D721Med (cell line): ENCODE data around the gene ZSCAN29.
A peak's percentile ranks its signal among the peaks of the same experiment; 100 is the strongest.

ENCODE experiments used
- DNase-seq: peaks from one replicate; pipeline ENCODE4 v3.0.0; 2011; ENCODE audit warnings: low spot score; ENCODE audit not compliant: insufficient read length
- FAIRE-seq: peaks from 2 replicates; lab custom pipeline; 2011; peaks lifted over from hg19 to GRCh38; lab: Jason Lieb, UNC
- TF ChIP-seq, protein P1 (sequence below): IDR thresholded peaks from 2 replicates; pipeline ENCODE4 v1.5.1; 2012; ENCODE audit warnings: mild to moderate bottlenecking, control low read depth; ENCODE audit not compliant: insufficient read depth; ENCODE audit errors: missing control alignments

The ZSCAN29 gene

DNA sequence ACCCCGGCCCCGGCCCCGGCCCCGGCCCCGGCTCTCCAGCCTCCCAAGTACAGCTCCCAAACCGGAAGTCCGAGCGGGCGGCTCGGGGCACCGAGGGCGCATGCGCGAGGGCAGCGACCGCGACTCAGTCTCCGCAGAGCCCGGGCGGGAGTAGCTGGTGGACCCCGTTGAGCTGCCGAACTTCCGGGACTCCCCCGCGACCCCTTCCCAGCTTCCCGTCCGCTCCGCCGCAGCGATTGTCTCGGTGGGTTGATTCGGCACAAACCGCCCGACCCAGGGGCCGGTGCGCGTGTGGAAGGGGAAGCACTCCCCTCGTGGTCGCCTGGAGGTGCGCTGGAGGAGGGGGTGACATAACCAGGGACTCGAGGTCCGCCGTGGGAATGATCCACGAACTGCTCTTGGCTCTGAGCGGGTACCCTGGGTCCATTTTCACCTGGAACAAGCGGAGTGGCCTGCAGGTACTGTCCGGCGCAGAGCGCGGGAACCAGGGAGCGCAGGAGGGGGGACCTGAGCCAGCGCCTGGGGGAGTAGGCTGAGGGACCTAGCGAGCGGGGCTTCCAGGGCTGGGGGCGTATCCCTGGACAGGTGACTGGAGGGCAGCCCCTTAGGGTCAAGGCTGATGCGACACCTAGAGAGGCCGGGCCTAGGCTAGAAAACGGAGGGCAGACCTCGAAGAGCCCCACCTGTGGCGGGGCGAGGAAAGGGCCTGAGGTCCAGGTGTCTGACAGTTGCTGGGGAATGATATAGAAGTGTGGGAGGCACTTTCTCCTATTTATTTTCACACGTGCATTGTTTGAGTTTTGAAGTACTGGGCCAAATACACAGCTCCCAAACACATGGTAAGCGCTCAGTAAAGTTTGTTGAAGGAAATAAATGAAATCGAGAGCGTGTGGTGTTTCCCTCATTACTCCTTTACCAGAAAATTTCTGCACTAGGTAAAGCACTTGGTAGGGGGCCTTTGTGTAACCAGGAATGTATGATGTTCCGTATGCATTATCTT lies at the start of gene ZSCAN29, which contains the start of gene TUBGCP4:
ZSCAN29 (minus strand) TSS at position 69 of the 1,000 bp plus-strand sequence. CDS start 1,130 bp downstream, outside the sequence.
TUBGCP4 (plus strand) TSS at position 127 of the 1,000 bp plus-strand sequence; CDS start at position 381, 254 bp downstream.
- FAIRE-seq: no peak
- TF ChIP-seq, protein P1, sequence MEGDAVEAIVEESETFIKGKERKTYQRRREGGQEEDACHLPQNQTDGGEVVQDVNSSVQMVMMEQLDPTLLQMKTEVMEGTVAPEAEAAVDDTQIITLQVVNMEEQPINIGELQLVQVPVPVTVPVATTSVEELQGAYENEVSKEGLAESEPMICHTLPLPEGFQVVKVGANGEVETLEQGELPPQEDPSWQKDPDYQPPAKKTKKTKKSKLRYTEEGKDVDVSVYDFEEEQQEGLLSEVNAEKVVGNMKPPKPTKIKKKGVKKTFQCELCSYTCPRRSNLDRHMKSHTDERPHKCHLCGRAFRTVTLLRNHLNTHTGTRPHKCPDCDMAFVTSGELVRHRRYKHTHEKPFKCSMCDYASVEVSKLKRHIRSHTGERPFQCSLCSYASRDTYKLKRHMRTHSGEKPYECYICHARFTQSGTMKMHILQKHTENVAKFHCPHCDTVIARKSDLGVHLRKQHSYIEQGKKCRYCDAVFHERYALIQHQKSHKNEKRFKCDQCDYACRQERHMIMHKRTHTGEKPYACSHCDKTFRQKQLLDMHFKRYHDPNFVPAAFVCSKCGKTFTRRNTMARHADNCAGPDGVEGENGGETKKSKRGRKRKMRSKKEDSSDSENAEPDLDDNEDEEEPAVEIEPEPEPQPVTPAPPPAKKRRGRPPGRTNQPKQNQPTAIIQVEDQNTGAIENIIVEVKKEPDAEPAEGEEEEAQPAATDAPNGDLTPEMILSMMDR: peak; percentile 10
- peak; percentile 93 for DNase-seq

DNA sequence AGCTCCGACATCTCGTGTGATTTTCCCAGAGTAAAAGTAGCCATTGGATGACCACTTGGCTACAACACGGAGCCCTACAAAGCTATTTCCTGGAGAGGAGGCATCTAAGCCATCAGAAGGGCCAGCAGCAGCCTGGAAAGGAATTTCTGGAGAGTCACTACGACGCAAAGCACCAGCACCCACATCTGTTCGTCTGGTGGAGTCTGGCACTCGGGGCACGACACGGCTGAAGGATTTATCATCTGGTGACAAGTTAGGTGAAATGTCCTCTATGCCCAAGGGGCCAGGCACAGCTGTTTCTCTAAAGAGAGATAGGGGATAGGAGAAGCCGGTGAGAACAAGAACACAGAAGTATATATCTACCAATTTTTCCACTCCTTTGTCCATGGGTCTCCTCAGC lies 49.6 kb upstream of the ZSCAN29 start:
- FAIRE-seq (no peak), DNase-seq (no peak)
- TF ChIP-seq, protein P1: no peak

DNA sequence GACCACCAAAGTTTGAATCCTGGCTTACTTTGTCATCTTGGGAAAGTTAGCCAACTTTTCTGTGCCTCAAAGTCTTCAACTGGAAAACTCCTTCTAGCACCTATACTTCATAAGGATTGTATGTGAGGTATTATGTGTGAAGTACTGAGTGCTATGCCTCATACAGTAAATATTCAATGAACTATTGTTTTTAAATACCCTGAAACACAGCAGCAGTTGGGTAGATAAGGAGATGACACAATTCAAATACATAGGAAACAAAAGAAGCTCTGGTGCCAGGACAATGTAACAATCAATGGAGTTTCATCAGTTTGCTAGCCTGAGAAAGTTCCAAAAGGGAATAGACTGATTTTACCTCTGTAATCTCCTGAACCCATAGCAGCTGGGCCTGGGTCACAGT lies 43.4 kb upstream of the ZSCAN29 start:
- no peak for FAIRE-seq

DNA sequence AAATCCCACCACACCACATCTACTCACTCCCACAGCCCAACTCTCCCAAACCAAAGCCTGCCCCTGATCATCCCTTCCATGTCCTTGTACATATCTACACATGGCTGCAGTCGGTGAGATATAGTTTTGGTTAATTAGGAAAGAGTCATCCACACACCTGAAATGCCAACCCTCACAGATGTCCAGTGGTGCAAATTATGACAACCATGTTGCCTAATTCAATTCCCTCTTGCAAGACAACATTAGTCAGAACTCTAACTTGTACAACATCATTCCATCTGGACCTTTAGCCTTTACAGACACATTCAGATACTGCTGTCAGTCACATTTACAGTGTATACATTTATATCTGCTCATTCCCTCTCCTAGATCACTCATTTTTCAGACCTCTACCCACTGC lies 41.3 kb upstream of the ZSCAN29 start:
- DNase-seq (no peak), FAIRE-seq (no peak)
- TF ChIP-seq, protein P1: no peak

More for the DNA sequence above, 43.4 kb upstream of the ZSCAN29 start:
- TF ChIP-seq, protein P1: no peak
- DNase-seq: no peak

DNA sequence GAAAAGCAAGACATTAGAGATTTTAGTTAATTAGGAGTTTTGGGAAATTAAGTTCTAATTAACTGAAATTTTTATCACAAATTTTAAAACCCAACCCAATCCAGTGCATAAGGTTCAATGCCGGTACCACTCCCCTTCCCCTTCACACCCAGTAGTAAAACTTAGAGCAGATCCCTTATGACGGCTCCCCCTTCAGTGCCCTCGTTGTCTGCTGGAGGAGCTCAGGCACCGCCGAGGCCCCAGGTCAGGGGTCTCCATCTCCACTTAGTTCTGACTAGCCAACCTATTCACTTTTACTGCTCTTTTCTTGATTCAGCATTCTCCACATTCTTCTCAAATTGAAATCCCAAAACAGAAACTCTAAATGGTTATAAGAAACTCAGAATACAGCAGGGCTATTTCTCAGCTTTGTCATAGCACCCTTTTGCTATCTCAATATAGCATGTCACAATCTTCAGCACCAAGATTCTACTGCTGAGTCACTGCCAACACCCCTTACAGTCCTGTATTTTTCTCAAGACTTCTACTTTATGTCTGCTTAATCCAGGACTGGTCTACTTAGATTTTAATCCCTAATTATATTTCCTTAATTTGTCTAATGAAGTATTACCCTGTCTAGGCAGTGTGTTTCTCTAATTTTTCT lies 39.9 kb upstream of the ZSCAN29 start:
- FAIRE-seq: no peak
- DNase-seq: no peak

DNA sequence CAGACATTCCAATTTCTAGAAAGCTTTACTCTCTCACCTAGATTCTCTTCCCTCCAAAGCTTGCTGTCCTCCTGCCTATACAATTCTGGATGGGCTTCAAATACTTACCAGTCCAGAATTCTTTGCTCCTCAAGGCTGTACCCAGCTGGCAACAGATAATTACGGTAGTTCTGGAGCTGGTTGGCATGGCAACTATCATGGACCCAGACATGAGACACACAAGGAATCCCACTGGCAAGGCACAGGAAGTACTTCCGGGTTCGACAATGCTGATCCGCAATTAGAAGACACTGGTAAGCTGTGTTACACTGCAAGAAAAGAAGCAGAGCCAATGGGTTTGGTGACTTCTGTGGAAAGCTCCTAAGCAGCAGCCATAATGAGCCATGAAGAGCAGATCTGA lies 37.9 kb upstream of the ZSCAN29 start:
- FAIRE-seq (no peak), DNase-seq (no peak)
- TF ChIP-seq, protein P1: no peak

More for the DNA sequence above, 39.9 kb upstream of the ZSCAN29 start:
- TF ChIP-seq, protein P1: no peak
